H1 (cell line): ENCODE data around the gene TAF4. TPM values are rescaled to one million over a fixed set of nuclear protein-coding genes. Genes with fewer than 3 reads are reported as not detected.

Experiments used
- CTCF ChIA-PET: fragments of 300-600 bp; sonication (Branson Sonifier 250); formaldehyde crosslinking; loops from one replicate; lab custom pipeline; 2021; ENCODE audit not compliant: partially characterized antibody; lab: Charles Lee
- POLR2A ChIA-PET: fragments of 300-600 bp; sonication (Branson Sonifier 250); formaldehyde crosslinking; loops from one replicate; lab custom pipeline; 2021; ENCODE audit warnings: inconsistent platforms; ENCODE audit not compliant: partially characterized antibody; lab: Charles Lee
- DNase-seq, 2 experiments: peaks; one replicate each; pipeline versions ENCODE4 v3.0.0 to v3.0.0-alpha.2; 2010 to 2022; ENCODE audit warnings: low spot score in 2 of 2, low read depth in 1 of 2, mixed read lengths in 1 of 2
- FAIRE-seq: peaks from 2 replicates; lab custom pipeline; 2011; peaks lifted over from hg19 to GRCh38; lab: Jason Lieb, UNC
- H2AFZ ChIP-seq: 2 replicates; pipeline ENCODE4 v1.8.1; 2012; ENCODE audit warnings: low read length, inconsistent platforms
- H2AK5ac ChIP-seq: 2 replicates; pipeline ENCODE4 v1.6.1; 2013; ENCODE audit warnings: low read depth, low read length
- H2BK120ac ChIP-seq: replicated peaks from 2 replicates; pipeline ENCODE3; 2013; ENCODE audit warnings: low read depth, low read length, inconsistent platforms
- H2BK12ac ChIP-seq: 2 replicates; pipeline ENCODE4 v1.6.1; 2013; ENCODE audit warnings: low read depth, low read length
- H2BK15ac ChIP-seq: 2 replicates; pipeline ENCODE4 v1.6.1; 2013; ENCODE audit warnings: low read length
- H2BK20ac ChIP-seq: 2 replicates; pipeline ENCODE4 v1.6.1; 2013; ENCODE audit warnings: low read length
- H2BK5ac ChIP-seq: 2 replicates; pipeline ENCODE4 v1.6.1; 2013; ENCODE audit warnings: low read depth, low read length
- H3K14ac ChIP-seq: 2 replicates; pipeline ENCODE4 v1.6.1; 2013; ENCODE audit warnings: inconsistent platforms; ENCODE audit not compliant: insufficient read length
- H3K18ac ChIP-seq: 2 replicates; pipeline ENCODE4 v1.6.1; 2013; ENCODE audit warnings: low read length; ENCODE audit errors: extremely low read depth
- H3K23ac ChIP-seq: 2 replicates; pipeline ENCODE4 v1.6.1; 2013; ENCODE audit warnings: inconsistent platforms; ENCODE audit not compliant: insufficient read length
- H3K23me2 ChIP-seq: 2 replicates; pipeline ENCODE4 v1.6.1; 2013; ENCODE audit warnings: low read depth, low read length
- H3K27ac ChIP-seq: 2 replicates; pipeline ENCODE4 v1.6.1; 2011; ENCODE audit warnings: low read depth, low read length, inconsistent platforms
- H3K27me3 ChIP-seq, 4 experiments: replicated peaks in 1 of 4; 1 replicate in 1 of 4; 2 replicates in 3 of 4; pipeline versions ENCODE4 v1.6.1 to v1.8.1; 2011 to 2013; ENCODE audit warnings: low read length in 3 of 4, mild to moderate bottlenecking in 3 of 4, inconsistent platforms in 2 of 4, mixed read lengths in 2 of 4, moderate library complexity in 1 of 4; ENCODE audit not compliant: control insufficient read depth in 3 of 4, insufficient read depth in 3 of 4; ENCODE audit errors: extremely low read depth in 1 of 4
- H3K36me3 ChIP-seq, 4 experiments: 2 replicates each; pipeline versions ENCODE4 v1.6.1 to v1.8.1; 2011 to 2013; ENCODE audit warnings: mild to moderate bottlenecking in 4 of 4, low read length in 3 of 4, moderate library complexity in 2 of 4, control low read depth in 1 of 4, inconsistent platforms in 1 of 4; ENCODE audit not compliant: insufficient read depth in 4 of 4, control insufficient read depth in 2 of 4
- H3K4ac ChIP-seq: replicated peaks from 2 replicates; pipeline ENCODE3; 2013; ENCODE audit warnings: low read length, low read depth, mixed read lengths, inconsistent platforms; ENCODE audit not compliant: insufficient read length
- H3K4me1 ChIP-seq, 4 experiments: replicated peaks in 1 of 4; 1 replicate in 1 of 4; 2 replicates in 3 of 4; pipeline versions ENCODE4 v1.6.1 to v1.8.1; 2011 to 2013; ENCODE audit warnings: low read length in 3 of 4, inconsistent platforms in 2 of 4, mixed read lengths in 1 of 4; ENCODE audit not compliant: insufficient read depth in 4 of 4, control insufficient read depth in 3 of 4
- H3K4me2 ChIP-seq, 2 experiments: 2 replicates each; pipeline versions ENCODE4 v1.6.1 to v1.8.1; 2011 to 2013; ENCODE audit warnings: low read depth in 2 of 2, low read length in 2 of 2, control low read depth in 1 of 2, inconsistent platforms in 1 of 2, mild to moderate bottlenecking in 1 of 2; ENCODE audit not compliant: insufficient read depth in 1 of 2
- H3K4me3 ChIP-seq, 4 experiments: fragments of 200-600, 300-600 bp in 1 of 4; sonication (generic), shearing (Covaris generic), sonication (Bioruptor Twin) in 1 of 4; 2 replicates each; pipeline versions ENCODE4 v1.5.1 to v1.8.1; 2011 to 2016; ENCODE audit warnings: low read length in 4 of 4, low read depth in 3 of 4, control low read depth in 2 of 4, inconsistent platforms in 2 of 4, mild to moderate bottlenecking in 2 of 4, mixed read lengths in 1 of 4, moderate library complexity in 1 of 4; ENCODE audit not compliant: insufficient read depth in 2 of 4; ENCODE audit errors: extremely low read depth in 1 of 4
- H3K56ac ChIP-seq: replicated peaks from 2 replicates; pipeline ENCODE3; 2013; ENCODE audit warnings: low read depth, mild to moderate bottlenecking, mixed read lengths, low read length, inconsistent platforms; ENCODE audit not compliant: insufficient read length
- H3K79me1 ChIP-seq: 2 replicates; pipeline ENCODE4 v1.6.1; 2013; ENCODE audit warnings: low read depth, low read length, control low read depth
- H3K79me2 ChIP-seq, 2 experiments: 2 replicates each; pipeline versions ENCODE4 v1.6.1 to v1.8.1; 2012 to 2013; ENCODE audit warnings: low read length in 2 of 2, mild to moderate bottlenecking in 2 of 2, inconsistent platforms in 1 of 2; ENCODE audit not compliant: insufficient read depth in 2 of 2, control insufficient read depth in 1 of 2
- H3K9ac ChIP-seq, 4 experiments: replicated peaks in 1 of 4; 1 replicate in 1 of 4; 2 replicates in 3 of 4; pipeline versions ENCODE4 v1.6.1 to v1.8.1; 2011 to 2013; ENCODE audit warnings: low read depth in 3 of 4, low read length in 3 of 4, control low read depth in 2 of 4, mild to moderate bottlenecking in 2 of 4, moderate library complexity in 2 of 4, inconsistent platforms in 1 of 4; ENCODE audit errors: extremely low read depth in 1 of 4
- H3K9me3 ChIP-seq, 2 experiments: 2 replicates each; pipeline versions ENCODE4 v1.6.1 to v1.8.1; 2012 to 2013; ENCODE audit warnings: mild to moderate bottlenecking in 2 of 2, moderate library complexity in 2 of 2, control low read depth in 1 of 2, inconsistent platforms in 1 of 2, low read depth in 1 of 2, low read length in 1 of 2, mixed read lengths in 1 of 2; ENCODE audit not compliant: insufficient read depth in 2 of 2
- H4K20me1 ChIP-seq, 2 experiments: replicated peaks in 1 of 2; 2 replicates each; pipeline versions ENCODE3 to v1.8.1; 2011 to 2013; ENCODE audit warnings: inconsistent platforms in 2 of 2, low read length in 2 of 2, mild to moderate bottlenecking in 1 of 2; ENCODE audit not compliant: insufficient read depth in 2 of 2, control insufficient read depth in 1 of 2
- H4K5ac ChIP-seq: 2 replicates; pipeline ENCODE4 v1.6.1; 2013; ENCODE audit warnings: low read length, low read depth, mixed read lengths, inconsistent platforms; ENCODE audit not compliant: insufficient read length
- H4K8ac ChIP-seq: 2 replicates; pipeline ENCODE4 v1.8.0; 2013; ENCODE audit warnings: mild to moderate bottlenecking, moderate library complexity, low read length, inconsistent platforms; ENCODE audit not compliant: insufficient read depth; ENCODE audit errors: extremely low read depth
- H4K91ac ChIP-seq: replicated peaks from 2 replicates; pipeline ENCODE3; 2013; ENCODE audit warnings: low read length, mixed read lengths, inconsistent platforms; ENCODE audit not compliant: insufficient read length
- ASH2L ChIP-seq: fragments of 200-600, 300-600 bp; sonication (generic); IDR thresholded peaks from one replicate; pipeline ENCODE4 v1.7.1; 2017; ENCODE audit warnings: low read length
- CBX8 ChIP-seq: fragments of 300-800, 300-1000 bp; sonication (generic); IDR thresholded peaks from 2 replicates; pipeline ENCODE4 v1.7.1; 2016; ENCODE audit warnings: low read depth, low read length, borderline replicate concordance
- MAFK ChIP-seq: IDR thresholded peaks from 2 replicates; pipeline ENCODE4 v1.6.1; 2012; ENCODE audit warnings: low read depth, mild to moderate bottlenecking, improper control_type of control experiment, low read length
- NANOG ChIP-seq: IDR thresholded peaks from 2 replicates; pipeline ENCODE4 v1.6.1; 2011; ENCODE audit warnings: low read length, low read depth, mild to moderate bottlenecking, inconsistent platforms; ENCODE audit not compliant: insufficient read depth, poor library complexity, severe bottlenecking
- POLR2A ChIP-seq, 2 experiments: IDR thresholded peaks; 1 replicate in 1 of 2; 2 replicates in 1 of 2; pipeline ENCODE4 v1.6.1; 2011; ENCODE audit warnings: low read depth in 2 of 2, low read length in 2 of 2, mild to moderate bottlenecking in 2 of 2; ENCODE audit errors: control extremely low read depth in 1 of 2
- RFX5 ChIP-seq: IDR thresholded peaks from 2 replicates; pipeline ENCODE4 v1.6.1; 2011; ENCODE audit warnings: low read depth, low read length, improper control_type of control experiment, borderline replicate concordance
- SUZ12 ChIP-seq: fragments of 200-600 bp; sonication (generic); IDR thresholded peaks from 2 replicates; pipeline ENCODE4 v1.6.1; 2012; ENCODE audit warnings: mild to moderate bottlenecking, inconsistent platforms, low read length, moderate library complexity, mixed read lengths
- WGBS, 2 experiments: shearing (Covaris generic) in 1 of 2; methylation state at CpG; one replicate each; pipeline versions ENCODE4 v1.1.6 to v1.1.7; 2013 to 2015; ENCODE audit warnings: low lambda C conversion rate in 2 of 2, mixed read lengths in 2 of 2, inconsistent platforms in 1 of 2, low coverage in 1 of 2, missing lambda C conversion rate in 1 of 2; ENCODE audit not compliant: insufficient replicate concordance in 2 of 2, insufficient coverage in 1 of 2, insufficient read length in 1 of 2; ENCODE audit errors: extremely low coverage in 1 of 2, missing lambda C conversion rate in 1 of 2; 5-methylcytosine and 5-hydroxymethylcytosine counted together
- polyA plus RNA-seq, 7 experiments: library from polyadenylated mRNA; depleted of rRNA in 3 of 7; stranded (reverse) in 5 of 7; unstranded in 2 of 7; fragments of >200 nt in 5 of 7; fragments of 200-250 nt in 2 of 7; gene quantifications; 1 replicate in 5 of 7; 2 replicates in 1 of 7; 4 replicates in 1 of 7; pipeline versions ENCODE4 v1.2.1 to v1.2.3, GENCODE V29; 2011 to 2013; ENCODE audit warnings: missing spikeins in 2 of 7, mixed read lengths in 2 of 7
- total RNA-seq: library from RNA; stranded (reverse); fragmentation: NEBNext Ultra II Directional; extraction: Animal tissue kit (Norgen Biotek cat#: 25700); gene quantifications from 2 replicates; pipeline ENCODE4 v1.2.1, GENCODE V29; 2021
- TF ChIP-seq, protein P1 (sequence below): IDR thresholded peaks from 2 replicates; pipeline ENCODE4 v1.6.1; 2012; ENCODE audit warnings: inconsistent platforms
- TF ChIP-seq, protein P2 (sequence below): IDR thresholded peaks from 2 replicates; pipeline ENCODE4 v1.6.1; 2011; ENCODE audit warnings: low read depth, mild to moderate bottlenecking, low read length; ENCODE audit not compliant: insufficient read depth

The TAF4 gene
- total and polyA plus RNA-seq, 2 of the 8 experiments (the other 6 are each of a cell fraction or from before 2014, with no cell fraction given), result 16.0 to 30.1 TPM

- Histone ChIP-seq H2BK15ac (no peak overlapping the region), H3K14ac (peak overlapping the region; percentile 80), H4K20me1 (peaks cover 2% of the 10 kb centered on the region in 2 experiments), H3K9ac (no peak overlapping the region), H3K9me3 (no peaks in the 10 kb centered on the region), H3K56ac (no peak overlapping the region), H3K27ac (no peak overlapping the region), H3K79me2 (no peaks in the 10 kb centered on the region), H2AK5ac (no peak overlapping the region), H3K4me3 (no peak overlapping the region), H3K4me2 (peak overlapping the region in 1 of 2 experiments; percentile 46; a peak in 1 of 4 replicates), H3K18ac (peak overlapping the region; percentile 62), H3K4ac (no peak overlapping the region), H4K5ac (peak overlapping the region; percentile 44), H2AFZ (no peak overlapping the region), H3K79me1 (no peaks in the 10 kb centered on the region; the same call in 1 of the 2 replicates), H3K23me2 (no peaks in the 10 kb centered on the region), H2BK12ac (peak overlapping the region; percentile 1; the same call in 1 of the 2 replicates), H3K4me1 (peaks cover 5 to 33% (median 15%) of the 10 kb centered on the region in 4 experiments), H2BK5ac (peak overlapping the region; percentile 81; the same call in 1 of the 2 replicates), H4K8ac (peak overlapping the region; percentile 79; the same call in 1 of the 2 replicates), H2BK120ac (no peak overlapping the region), H2BK20ac (0 out of 2 replicates have a peak overlapping the region, but pooled peaks have one; percentile 90), H3K23ac (no peak overlapping the region), H3K36me3 (no peaks in the 10 kb centered on the region), H4K91ac (peak overlapping the region; percentile 75), H3K27me3 (no peaks in the 10 kb centered on the region)
- POLR2A ChIA-PET, result interaction anchor here (0.7 to 1.1 kb wide), 4 partner anchors 9 to 146 kb away, joined by 3 to 5 read pairs (median 3); no protein-coding TSS in a partner anchor
- DNase-seq (peak in 1 of 2 experiments; percentile 43), FAIRE-seq (no peak)
- CTCF ChIA-PET, result interaction anchor here (0.8 to 1.3 kb wide), 2 partner anchors 11 to 14 kb away, joined by 5 read pairs; no protein-coding TSS in a partner anchor
- 85% methylated on average over 21 of the region's 21 CpGs; no CpG with 5 or more reads in 1 of the 2 experiments for WGBS, 2 experiments
- TF ChIP-seq MAFK, result no peak
- no peak for TF ChIP-seq POLR2A (IDR thresholded peaks at IDR 0.05; ENCODE audit: control extremely low read depth in 1 of 2, low read depth in 2 of 2, low read length in 2 of 2)
- TF ChIP-seq, protein P1, sequence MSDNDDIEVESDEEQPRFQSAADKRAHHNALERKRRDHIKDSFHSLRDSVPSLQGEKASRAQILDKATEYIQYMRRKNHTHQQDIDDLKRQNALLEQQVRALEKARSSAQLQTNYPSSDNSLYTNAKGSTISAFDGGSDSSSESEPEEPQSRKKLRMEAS, result no peak
- TF ChIP-seq, protein P2, sequence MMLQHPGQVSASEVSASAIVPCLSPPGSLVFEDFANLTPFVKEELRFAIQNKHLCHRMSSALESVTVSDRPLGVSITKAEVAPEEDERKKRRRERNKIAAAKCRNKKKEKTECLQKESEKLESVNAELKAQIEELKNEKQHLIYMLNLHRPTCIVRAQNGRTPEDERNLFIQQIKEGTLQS, result no peak
- no peak for TF ChIP-seq CBX8
- TF ChIP-seq ASH2L, result no peak
- no peak for TF ChIP-seq SUZ12
- no peak for TF ChIP-seq NANOG
- TF ChIP-seq RFX5, result no peak
Observed at GRCh38 chr20:61949714-61950640, 115.7 kb downstream of the TAF4 start.
